Left lung (tissue), 10 donors: ENCODE measurements around the gene PABPC1L. TPM values are rescaled to one million over a fixed set of nuclear protein-coding genes. Genes with fewer than 3 reads are reported as not detected.

Source experiments
- ATAC-seq: fragments of 200-7000 bp; cut with Tn5 transposase; one replicate; pipeline ENCODE4 v1.9.1; 2020; ENCODE audit warnings: moderate library complexity
- DNase-seq, 4 donors: peaks; one replicate each; pipeline ENCODE4 v3.0.0-alpha.2; 2013 to 2020
- H3K27ac ChIP-seq, 2 donors: fragments of 200-600 bp; sonication (generic) in 1 of 2; one replicate each; pipeline versions ENCODE4 v1.5.0 to v1.8.0; 2020 to 2021
- H3K27me3 ChIP-seq, 2 donors: fragments of 200-600 bp; sonication (generic) in 1 of 2; one replicate each; pipeline versions ENCODE4 v1.5.0 to v1.8.0; 2020 to 2021
- H3K36me3 ChIP-seq, 2 donors: fragments of 200-600 bp; sonication (generic) in 1 of 2; one replicate each; pipeline versions ENCODE4 v1.5.0 to v1.8.0; 2020 to 2021
- H3K4me1 ChIP-seq, 2 donors: fragments of 200-600 bp; one replicate each; pipeline ENCODE4 v1.8.0; 2021
- H3K4me3 ChIP-seq, 2 donors: fragments of 200-600 bp; sonication (generic) in 1 of 2; one replicate each; pipeline versions ENCODE4 v1.5.0 to v1.8.0; 2020 to 2021; ENCODE audit warnings: mild to moderate bottlenecking in 1 of 2
- H3K9me3 ChIP-seq, 2 donors: fragments of 200-600 bp; sonication (generic) in 1 of 2; one replicate each; pipeline versions ENCODE4 v1.5.0 to v1.8.0; 2020 to 2021
- CTCF ChIP-seq, 2 donors: fragments of 200-600 bp; sonication (generic) in 1 of 2; IDR thresholded peaks; one replicate each; pipeline versions ENCODE4 v1.5.0 to v1.8.0; 2021; ENCODE audit warnings: antibody characterized with exemption in 2 of 2
- intact Hi-C, 2 donors: fragments of 100-400 bp; cut with DNase I; formaldehyde crosslinking; loops; one replicate each; pipeline versions ENCODE4 v1.11.2 to v1.14.2; 2022
- polyA plus RNA-seq, 6 donors: library from polyadenylated mRNA; unstranded; fragments of 120-200 nt; gene quantifications; one replicate each; pipeline ENCODE4 v1.2.1, GENCODE V29; 2013; ENCODE audit not compliant: insufficient read length in 6 of 6
- total RNA-seq, 2 donors: library from RNA; stranded (reverse); fragmentation: NEBNext Ultra II Directional; extraction: Animal tissue kit (Norgen Biotek cat#: 25700); gene quantifications; one replicate each; pipeline ENCODE4 v1.2.1, GENCODE V29; 2021
- donor health status: DM: no; HTN: yes; CAD: no.
- donor health status: DM: no; HTN: no; CAD: no.

The PABPC1L gene
- total and polyA plus RNA-seq, 8 donors, result 41.2 to 116 (median 88.5) TPM

- intact Hi-C loops, result no loop called here
- DNase-seq (no peak), ATAC-seq (no peak)
- H3K36me3 ChIP-seq, result peaks cover 0 to 25% of the 10 kb centered on the region in 2 donors
- peaks cover 16 to 52% of the 10 kb centered on the region in 2 donors for H3K4me1 ChIP-seq
- no peaks in the 10 kb centered on the region for H3K27me3 ChIP-seq
- H3K27ac ChIP-seq, result peak overlapping the region; percentile 41 to 93
- no peak for TF ChIP-seq CTCF (IDR thresholded peaks at IDR 0.05)
- H3K4me3 ChIP-seq, result no peak overlapping the region
- H3K9me3 ChIP-seq, result no peaks in the 10 kb centered on the region
Observed at GRCh38 chr20:44969300-44969894, 59.5 kb downstream of the PABPC1L start.

GRCh38 chr20:44970243-44970757 lies 60.4 kb downstream of the PABPC1L start:
- H3K27me3 ChIP-seq, result no peaks in the 10 kb centered on the region
- no peak for ATAC-seq
- peaks cover 3 to 34% of the 10 kb centered on the region in 2 donors for H3K36me3 ChIP-seq
- H3K9me3 ChIP-seq, result no peaks in the 10 kb centered on the region
- peak overlapping the region in 1 of 2 donors; percentile 12 for H3K4me3 ChIP-seq
- H3K27ac ChIP-seq, result peak overlapping the region; percentile 62 to 93
- no peak for TF ChIP-seq CTCF (IDR thresholded peaks at IDR 0.05)
- no peak for DNase-seq
- peaks cover 16 to 52% of the 10 kb centered on the region in 2 donors for H3K4me1 ChIP-seq
- intact Hi-C loops, result no loop called here

GRCh38 chr20:44973053-44973452 lies 63.2 kb downstream of the PABPC1L start:
- DNase-seq (no peak), ATAC-seq (no peak)
- Histone ChIP-seq H3K9me3 (no peaks in the 10 kb centered on the region), H3K27ac (peak overlapping the region in 1 of 2 donors; percentile 37), H3K27me3 (no peaks in the 10 kb centered on the region), H3K4me1 (peaks cover 7 to 40% of the 10 kb centered on the region in 2 donors), H3K36me3 (peaks cover 3 to 52% of the 10 kb centered on the region in 2 donors), H3K4me3 (no peak overlapping the region)
- TF ChIP-seq CTCF (IDR thresholded peaks at IDR 0.05), result no peak
- intact Hi-C loops, result no loop called here

GRCh38 chr20:44976698-44977097 lies 66.8 kb downstream of the PABPC1L start:
- H3K9me3 ChIP-seq, result no peaks in the 10 kb centered on the region
- H3K4me3 ChIP-seq, result no peak overlapping the region
- no peak for DNase-seq
- intact Hi-C loops, result no loop called here
- peaks cover 3 to 82% of the 10 kb centered on the region in 2 donors for H3K36me3 ChIP-seq
- H3K27me3 ChIP-seq, result no peaks in the 10 kb centered on the region
- peak overlapping the region in 1 of 2 donors; percentile 94 for H3K27ac ChIP-seq
- peaks cover 0 to 31% of the 10 kb centered on the region in 2 donors for H3K4me1 ChIP-seq
- TF ChIP-seq CTCF (IDR thresholded peaks at IDR 0.05), result no peak
- no peak for ATAC-seq

GRCh38 chr20:44979090-44979621 lies 69.3 kb downstream of the PABPC1L start:
- intact Hi-C loops, result no loop called here
- Histone ChIP-seq H3K27me3 (no peaks in the 10 kb centered on the region), H3K4me3 (no peak overlapping the region), H3K9me3 (no peaks in the 10 kb centered on the region), H3K4me1 (peaks cover 0 to 38% of the 10 kb centered on the region in 2 donors), H3K36me3 (peaks cover 3 to 78% of the 10 kb centered on the region in 2 donors), H3K27ac (peak overlapping the region; percentile 84 to 94)
- DNase-seq, result no peak
- TF ChIP-seq CTCF (IDR thresholded peaks at IDR 0.05), result no peak
- peak; percentile 84 for ATAC-seq
